HEK293 (cell line): Measurements from ENCODE around the gene DDX23.
A peak's percentile ranks its signal among the peaks of the same experiment; 100 is the strongest.

Experiments used
- CTCF ChIP-seq: fragments of 450-650 bp; formaldehyde crosslinking; IDR thresholded peaks from 2 replicates; pipeline ENCODE4 v1.5.1; 2016; ENCODE audit warnings: missing biosample characterization, missing genetic modification characterization
- MZF1 ChIP-seq: fragments of 450-650 bp; formaldehyde crosslinking; IDR thresholded peaks from 2 replicates; pipeline ENCODE4 v1.5.1; 2017; ENCODE audit warnings: missing biosample characterization, missing genetic modification characterization, borderline replicate concordance
- OVOL3 ChIP-seq: fragments of 450-650 bp; formaldehyde crosslinking; IDR thresholded peaks from 2 replicates; pipeline ENCODE4 v1.5.1; 2016; ENCODE audit warnings: missing biosample characterization, missing genetic modification characterization
- TCF7L2 ChIP-seq: IDR thresholded peaks from 2 replicates; pipeline ENCODE4 v1.6.1; 2011; ENCODE audit warnings: low read depth, mild to moderate bottlenecking, inconsistent platforms, low read length, moderate library complexity, borderline replicate concordance
- ZBTB26 ChIP-seq: fragments of 450-650 bp; formaldehyde crosslinking; optimal IDR thresholded peaks from 2 replicates; pipeline ENCODE3; 2016; ENCODE audit warnings: missing biosample characterization, mild to moderate bottlenecking, missing genetic modification characterization
- ZBTB8A ChIP-seq: fragments of 450-650 bp; formaldehyde crosslinking; IDR thresholded peaks from 2 replicates; pipeline ENCODE4 v1.5.1; 2016; ENCODE audit warnings: missing biosample characterization, missing genetic modification characterization
- ZNF274 ChIP-seq, 2 experiments: fragments of 200-500 bp in 1 of 2; fragments of 450-650 bp in 1 of 2; sonication (Bioruptor generic) in 1 of 2; formaldehyde crosslinking in 1 of 2; IDR thresholded peaks; 2 replicates each; pipeline versions ENCODE4 v1.5.1 to v1.6.1; 2014 to 2016; ENCODE audit warnings: borderline replicate concordance in 1 of 2, inconsistent platforms in 1 of 2, low read length in 1 of 2, missing biosample characterization in 1 of 2, missing genetic modification characterization in 1 of 2
- ZNF302 ChIP-seq: fragments of 450-650 bp; formaldehyde crosslinking; IDR thresholded peaks from 2 replicates; pipeline ENCODE4 v1.5.1; 2016; ENCODE audit warnings: missing biosample characterization, missing genetic modification characterization, low read depth
- ZNF792 ChIP-seq: fragments of 450-650 bp; formaldehyde crosslinking; IDR thresholded peaks from 2 replicates; pipeline ENCODE4 v1.5.1; 2016; ENCODE audit warnings: missing biosample characterization, missing genetic modification characterization
- TF ChIP-seq, protein P1 (sequence below): fragments of 450-650 bp; formaldehyde crosslinking; IDR thresholded peaks from 2 replicates; pipeline ENCODE4 v1.5.1; 2016; ENCODE audit warnings: missing biosample characterization, missing genetic modification characterization
- TF ChIP-seq, protein P2 (sequence below): fragments of 450-650 bp; formaldehyde crosslinking; IDR thresholded peaks from 2 replicates; pipeline ENCODE4 v1.5.1; 2016; ENCODE audit warnings: missing biosample characterization, missing genetic modification characterization

GRCh38 chr12:48852734-48853688, 1.0 kb upstream of the DDX23 start:
- no peak for TF ChIP-seq TCF7L2
- TF ChIP-seq CTCF (tag by site-specific recombination), result peak; percentile 61; the same call in 1 of the 2 replicates
- TF ChIP-seq ZNF274 (IDR thresholded peaks at IDR 0.05; ENCODE audit: low read length), result no peak
- no peak for TF ChIP-seq ZNF274 (tag by site-specific recombination; IDR thresholded peaks at IDR 0.05; ENCODE audit: borderline replicate concordance)
- TF ChIP-seq ZNF792 (tag by site-specific recombination), result no peak
- TF ChIP-seq, protein P1, sequence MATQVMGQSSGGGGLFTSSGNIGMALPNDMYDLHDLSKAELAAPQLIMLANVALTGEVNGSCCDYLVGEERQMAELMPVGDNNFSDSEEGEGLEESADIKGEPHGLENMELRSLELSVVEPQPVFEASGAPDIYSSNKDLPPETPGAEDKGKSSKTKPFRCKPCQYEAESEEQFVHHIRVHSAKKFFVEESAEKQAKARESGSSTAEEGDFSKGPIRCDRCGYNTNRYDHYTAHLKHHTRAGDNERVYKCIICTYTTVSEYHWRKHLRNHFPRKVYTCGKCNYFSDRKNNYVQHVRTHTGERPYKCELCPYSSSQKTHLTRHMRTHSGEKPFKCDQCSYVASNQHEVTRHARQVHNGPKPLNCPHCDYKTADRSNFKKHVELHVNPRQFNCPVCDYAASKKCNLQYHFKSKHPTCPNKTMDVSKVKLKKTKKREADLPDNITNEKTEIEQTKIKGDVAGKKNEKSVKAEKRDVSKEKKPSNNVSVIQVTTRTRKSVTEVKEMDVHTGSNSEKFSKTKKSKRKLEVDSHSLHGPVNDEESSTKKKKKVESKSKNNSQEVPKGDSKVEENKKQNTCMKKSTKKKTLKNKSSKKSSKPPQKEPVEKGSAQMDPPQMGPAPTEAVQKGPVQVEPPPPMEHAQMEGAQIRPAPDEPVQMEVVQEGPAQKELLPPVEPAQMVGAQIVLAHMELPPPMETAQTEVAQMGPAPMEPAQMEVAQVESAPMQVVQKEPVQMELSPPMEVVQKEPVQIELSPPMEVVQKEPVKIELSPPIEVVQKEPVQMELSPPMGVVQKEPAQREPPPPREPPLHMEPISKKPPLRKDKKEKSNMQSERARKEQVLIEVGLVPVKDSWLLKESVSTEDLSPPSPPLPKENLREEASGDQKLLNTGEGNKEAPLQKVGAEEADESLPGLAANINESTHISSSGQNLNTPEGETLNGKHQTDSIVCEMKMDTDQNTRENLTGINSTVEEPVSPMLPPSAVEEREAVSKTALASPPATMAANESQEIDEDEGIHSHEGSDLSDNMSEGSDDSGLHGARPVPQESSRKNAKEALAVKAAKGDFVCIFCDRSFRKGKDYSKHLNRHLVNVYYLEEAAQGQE, result no peak
- TF ChIP-seq ZNF302, result no peak
- TF ChIP-seq, protein P2, sequence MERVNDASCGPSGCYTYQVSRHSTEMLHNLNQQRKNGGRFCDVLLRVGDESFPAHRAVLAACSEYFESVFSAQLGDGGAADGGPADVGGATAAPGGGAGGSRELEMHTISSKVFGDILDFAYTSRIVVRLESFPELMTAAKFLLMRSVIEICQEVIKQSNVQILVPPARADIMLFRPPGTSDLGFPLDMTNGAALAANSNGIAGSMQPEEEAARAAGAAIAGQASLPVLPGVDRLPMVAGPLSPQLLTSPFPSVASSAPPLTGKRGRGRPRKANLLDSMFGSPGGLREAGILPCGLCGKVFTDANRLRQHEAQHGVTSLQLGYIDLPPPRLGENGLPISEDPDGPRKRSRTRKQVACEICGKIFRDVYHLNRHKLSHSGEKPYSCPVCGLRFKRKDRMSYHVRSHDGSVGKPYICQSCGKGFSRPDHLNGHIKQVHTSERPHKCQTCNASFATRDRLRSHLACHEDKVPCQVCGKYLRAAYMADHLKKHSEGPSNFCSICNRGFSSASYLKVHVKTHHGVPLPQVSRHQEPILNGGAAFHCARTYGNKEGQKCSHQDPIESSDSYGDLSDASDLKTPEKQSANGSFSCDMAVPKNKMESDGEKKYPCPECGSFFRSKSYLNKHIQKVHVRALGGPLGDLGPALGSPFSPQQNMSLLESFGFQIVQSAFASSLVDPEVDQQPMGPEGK (tag by site-specific recombination), result no peak
- TF ChIP-seq MZF1 (tag by site-specific recombination), result no peak
- TF ChIP-seq ZBTB26, result no peak
- no peak for TF ChIP-seq OVOL3
- no peak for TF ChIP-seq ZBTB8A
